HEK293 (cell line): ENCODE results near the gene HMCN1.
A peak's percentile ranks its signal among the peaks of the same experiment; 100 is the strongest.

Source experiments
- CTCF ChIA-PET: fragments of 350-600 bp; formaldehyde crosslinking; extraction: SDS; loops from one replicate; lab custom pipeline; 2021; ENCODE audit warnings: antibody characterized with exemption; lab: Yijun Ruan, JAX
- POLR2A ChIA-PET: fragments of 300-600 bp; formaldehyde crosslinking; extraction: SDS; loops from one replicate; lab custom pipeline; 2020; ENCODE audit warnings: antibody characterized with exemption, inconsistent platforms; lab: Yijun Ruan, JAX
- H3K27ac ChIP-seq: fragments of 200-500 bp; sonication (Bioruptor generic); 2 replicates; pipeline ENCODE4 v1.5.1; 2014; ENCODE audit warnings: low read depth, low read length, control low read depth, inconsistent platforms; ENCODE audit errors: extremely low read depth
- H3K36me3 ChIP-seq, 2 experiments: fragments of 200-500 bp in 1 of 2; sonication (Bioruptor generic) in 1 of 2; 1 replicate in 1 of 2; 2 replicates in 1 of 2; pipeline ENCODE4 v1.5.1; 2014 to 2017; ENCODE audit warnings: inconsistent platforms in 2 of 2, low read length in 2 of 2; ENCODE audit not compliant: control insufficient read depth in 2 of 2, insufficient read depth in 1 of 2
- H3K4me1 ChIP-seq: fragments of 200-500 bp; sonication (Bioruptor generic); 2 replicates; pipeline ENCODE4 v1.5.1; 2014; ENCODE audit warnings: mild to moderate bottlenecking, low read length, inconsistent platforms; ENCODE audit not compliant: control insufficient read depth, insufficient read depth
- H3K4me3 ChIP-seq: 2 replicates; pipeline ENCODE4 v1.5.1; 2011; ENCODE audit warnings: low read depth, mild to moderate bottlenecking, control low read depth, low read length, moderate library complexity
- H3K9me3 ChIP-seq: fragments of 200-500 bp; sonication (Bioruptor generic); 2 replicates; pipeline ENCODE4 v1.5.1; 2014; ENCODE audit warnings: low read depth, low read length, inconsistent platforms; ENCODE audit not compliant: control insufficient read depth, insufficient read depth
- EGR2 ChIP-seq: fragments of 450-650 bp; formaldehyde crosslinking; IDR thresholded peaks from 2 replicates; pipeline ENCODE4 v1.5.1; 2016; ENCODE audit warnings: low read depth, missing biosample characterization, missing genetic modification characterization
- GLIS1 ChIP-seq: fragments of 450-650 bp; formaldehyde crosslinking; IDR thresholded peaks from 2 replicates; pipeline ENCODE4 v1.5.1; 2016; ENCODE audit warnings: missing biosample characterization, missing genetic modification characterization
- SETDB1 ChIP-seq: IDR thresholded peaks from one replicate; pipeline ENCODE4 v1.6.1; 2017; ENCODE audit warnings: mild to moderate bottlenecking, low read length, moderate library complexity, mixed read lengths; ENCODE audit not compliant: insufficient read length
- ZBTB11 ChIP-seq: fragments of 450-650 bp; formaldehyde crosslinking; conservative IDR thresholded peaks from 2 replicates; pipeline ENCODE4 v1.5.1; 2016; ENCODE audit warnings: low read depth, missing biosample characterization, missing genetic modification characterization
- ZFP37 ChIP-seq: fragments of 450-650 bp; formaldehyde crosslinking; IDR thresholded peaks from 2 replicates; pipeline ENCODE4 v1.5.1; 2016; ENCODE audit warnings: missing biosample characterization, missing genetic modification characterization
- ZNF133 ChIP-seq: fragments of 450-650 bp; formaldehyde crosslinking; IDR thresholded peaks from 2 replicates; pipeline ENCODE4 v1.5.1; 2016; ENCODE audit warnings: missing biosample characterization, missing genetic modification characterization
- ZNF184 ChIP-seq: fragments of 450-650 bp; IDR thresholded peaks from 2 replicates; pipeline ENCODE4 v1.5.1; 2018; ENCODE audit warnings: missing biosample characterization, mild to moderate bottlenecking, missing genetic modification characterization
- ZNF2 ChIP-seq: fragments of 450-650 bp; formaldehyde crosslinking; IDR thresholded peaks from 2 replicates; pipeline ENCODE4 v1.5.1; 2016; ENCODE audit warnings: missing biosample characterization, missing genetic modification characterization
- ZNF24 ChIP-seq: fragments of 450-650 bp; formaldehyde crosslinking; IDR thresholded peaks from 2 replicates; pipeline ENCODE4 v1.5.1; 2016; ENCODE audit warnings: missing biosample characterization, missing genetic modification characterization
- ZNF266 ChIP-seq: fragments of 450-650 bp; formaldehyde crosslinking; IDR thresholded peaks from 2 replicates; pipeline ENCODE4 v1.5.1; 2016; ENCODE audit warnings: missing biosample characterization, missing genetic modification characterization, low read depth
- ZNF362 ChIP-seq: fragments of 450-650 bp; formaldehyde crosslinking; IDR thresholded peaks from 2 replicates; pipeline ENCODE4 v1.5.1; 2016; ENCODE audit warnings: missing biosample characterization, missing genetic modification characterization
- ZNF404 ChIP-seq: fragments of 450-650 bp; formaldehyde crosslinking; IDR thresholded peaks from 2 replicates; pipeline ENCODE4 v1.5.1; 2017; ENCODE audit warnings: missing biosample characterization, missing genetic modification characterization
- ZNF518A ChIP-seq: fragments of 450-650 bp; formaldehyde crosslinking; conservative IDR thresholded peaks from 2 replicates; pipeline ENCODE4 v1.5.1; 2016; ENCODE audit warnings: low read depth, missing biosample characterization, missing genetic modification characterization
- ZNF560 ChIP-seq: fragments of 450-650 bp; formaldehyde crosslinking; IDR thresholded peaks from 2 replicates; pipeline ENCODE4 v1.5.1; 2017; ENCODE audit warnings: missing biosample characterization, missing genetic modification characterization, borderline replicate concordance
- ZNF571 ChIP-seq: fragments of 450-650 bp; formaldehyde crosslinking; IDR thresholded peaks from 2 replicates; pipeline ENCODE4 v1.5.0; 2017; ENCODE audit warnings: missing biosample characterization, missing genetic modification characterization
- ZNF629 ChIP-seq: fragments of 450-650 bp; formaldehyde crosslinking; IDR thresholded peaks from 2 replicates; pipeline ENCODE4 v1.5.1; 2017; ENCODE audit warnings: missing biosample characterization, missing genetic modification characterization
- ZNF639 ChIP-seq: fragments of 450-650 bp; formaldehyde crosslinking; IDR thresholded peaks from 2 replicates; pipeline ENCODE4 v1.5.1; 2016; ENCODE audit warnings: missing biosample characterization, missing genetic modification characterization
- ZNF677 ChIP-seq: fragments of 450-650 bp; IDR thresholded peaks from 2 replicates; pipeline ENCODE4 v1.5.0; 2018; ENCODE audit warnings: missing biosample characterization, mild to moderate bottlenecking, missing genetic modification characterization, moderate library complexity

Gene HMCN1

GRCh38 chr1:185936641-185937040 is 202.4 kb downstream of the HMCN1 start:
- CTCF ChIA-PET = no interaction called here
- no peak for TF ChIP-seq ZNF629 (tag by site-specific recombination)
- TF ChIP-seq ZNF677 (tag by site-specific recombination) = no peak
- TF ChIP-seq ZNF571 (tag by site-specific recombination) = no peak
- no peak for TF ChIP-seq ZNF362 (tag by site-specific recombination)
- no peak for TF ChIP-seq ZNF2
- no peak for TF ChIP-seq ZBTB11 (tag by site-specific recombination)
- no peak for TF ChIP-seq ZNF184 (tag by site-specific recombination)
- TF ChIP-seq ZNF24 (tag by site-specific recombination) = no peak
- no peak for TF ChIP-seq ZNF560 (tag by site-specific recombination)
- TF ChIP-seq ZNF639 = no peak
- TF ChIP-seq ZFP37 = no peak
- no peak for TF ChIP-seq EGR2 (tag by site-specific recombination)
- TF ChIP-seq ZNF404 = no peak
- no peak for TF ChIP-seq ZNF518A
- TF ChIP-seq ZNF266 (tag by site-specific recombination) = no peak
- TF ChIP-seq ZNF133 = no peak
- Histone ChIP-seq H3K9me3 (no peaks in the 10 kb centered on the region), H3K4me3 (no peak overlapping the region), H3K36me3 (no peaks in the 10 kb centered on the region), H3K27ac (no peak overlapping the region), H3K4me1 (no peaks in the 10 kb centered on the region)
- POLR2A ChIA-PET = no interaction called here

- ChIA-PET CTCF (no interaction called here), POLR2A (no interaction called here)
- Histone ChIP-seq H3K4me1 (no peaks in the 10 kb centered on the region), H3K9me3 (no peaks in the 10 kb centered on the region), H3K27ac (no peak overlapping the region)
- no peak for TF ChIP-seq GLIS1 (tag by site-specific recombination)
- peak; percentile 17 for TF ChIP-seq SETDB1
- TF ChIP-seq, all 188 proteins: peak for 1
- Histone ChIP-seq H3K4me3 (no peak overlapping the region), H3K36me3 (no peaks in the 10 kb centered on the region)
These were observed 204.2 kb downstream of the HMCN1 start for GRCh38 chr1:185938396-185938795.
